A673 (cell line): Measurements from ENCODE around the gene SRCAP.

ENCODE experiments used
- CTCF ChIP-seq: fragments of 300-800, 200-600 bp; sonication (generic); conservative IDR thresholded peaks from 2 replicates; pipeline ENCODE4 v1.5.1; 2017; ENCODE audit warnings: low read depth, mild to moderate bottlenecking, antibody characterized with exemption, low read length, moderate library complexity, mixed read lengths
- EZH2 ChIP-seq: fragments of 200-600 bp; sonication (generic); IDR thresholded peaks from 2 replicates; pipeline ENCODE4 v1.6.1; 2017; ENCODE audit warnings: borderline replicate concordance, low read depth, mild to moderate bottlenecking, mixed read lengths, antibody characterized with exemption, low read length; ENCODE audit not compliant: poor library complexity, severe bottlenecking

GRCh38 chr16:30736995-30737793, 38.2 kb downstream of the SRCAP start:
- TF ChIP-seq CTCF (no peak), EZH2 (no peak)
